Measurements from ENCODE around the gene NMNAT3.

Gene NMNAT3

GRCh38 chr3:139677388-139678155 lies at the start of gene NMNAT3:
TSS of gene NMNAT3 (minus strand) at chr3:139677972. CDS start at chr3:139627724, 50,248 bp downstream.
- DNase-seq = peak; percentile 90

GRCh38 chr3:139721370-139721769 lies 43.6 kb upstream of the NMNAT3 start:
- no peak for DNase-seq

GRCh38 chr3:139718415-139718814 lies 40.6 kb upstream of the NMNAT3 start:
- peak; percentile 90 for DNase-seq

GRCh38 chr3:139716908-139717485 lies 39.2 kb upstream of the NMNAT3 start:
- DNase-seq = no peak

GRCh38 chr3:139715743-139716360 lies 38.1 kb upstream of the NMNAT3 start:
- DNase-seq = peak; percentile 29

- no peak for DNase-seq
Observed at GRCh38 chr3:139715166-139715565, 37.4 kb upstream of the NMNAT3 start.

- DNase-seq = no peak
Observed at GRCh38 chr3:139710212-139710611, 32.4 kb upstream of the NMNAT3 start.

- DNase-seq = no peak
Observed at GRCh38 chr3:139705631-139706030, 27.9 kb upstream of the NMNAT3 start.

GRCh38 chr3:139696314-139696604 lies 18.5 kb upstream of the NMNAT3 start:
- no peak for DNase-seq

- no peak for DNase-seq
Observed at GRCh38 chr3:139695426-139696313, 17.9 kb upstream of the NMNAT3 start.

- DNase-seq = no peak
Observed at GRCh38 chr3:139695007-139695406, 17.2 kb upstream of the NMNAT3 start.

- DNase-seq = no peak
Observed at GRCh38 chr3:139694542-139694941, 16.8 kb upstream of the NMNAT3 start.

- DNase-seq = no peak
Observed at GRCh38 chr3:139691619-139692018, 13.8 kb upstream of the NMNAT3 start.

GRCh38 chr3:139689708-139690228 lies 12.0 kb upstream of the NMNAT3 start:
- DNase-seq = no peak

- no peak for DNase-seq
Observed at GRCh38 chr3:139689122-139689521, 11.3 kb upstream of the NMNAT3 start.

GRCh38 chr3:139687431-139687830 lies 9.7 kb upstream of the NMNAT3 start:
- no peak for DNase-seq

- DNase-seq = no peak
Observed at GRCh38 chr3:139686624-139687023, 8.9 kb upstream of the NMNAT3 start.

GRCh38 chr3:139686206-139686605 lies 8.4 kb upstream of the NMNAT3 start:
- no peak for DNase-seq

- no peak for DNase-seq
Observed at GRCh38 chr3:139679220-139679775, 1.5 kb upstream of the NMNAT3 start.

- no peak for DNase-seq
Observed at GRCh38 chr3:139676632-139677387, 962 bp downstream of the NMNAT3 start.

- DNase-seq = no peak
Observed at GRCh38 chr3:139676108-139676507, 1.7 kb downstream of the NMNAT3 start.

- no peak for DNase-seq
Observed at GRCh38 chr3:139675327-139675726, 2.4 kb downstream of the NMNAT3 start.
